GM21528 (cell line): Measurements from ENCODE around the gene DPH2.
A peak's percentile ranks its signal among the peaks of the same experiment; 100 is the strongest.

ENCODE experiments used
- ATAC-seq: cut with Tn5 transposase; IDR thresholded peaks from one replicate; pipeline ENCODE4 v1.9.1; 2021; ENCODE audit warnings: mild to moderate bottlenecking, moderate library complexity; ENCODE audit not compliant: unreplicated experiment, low FRiP score

Gene DPH2

DNA sequence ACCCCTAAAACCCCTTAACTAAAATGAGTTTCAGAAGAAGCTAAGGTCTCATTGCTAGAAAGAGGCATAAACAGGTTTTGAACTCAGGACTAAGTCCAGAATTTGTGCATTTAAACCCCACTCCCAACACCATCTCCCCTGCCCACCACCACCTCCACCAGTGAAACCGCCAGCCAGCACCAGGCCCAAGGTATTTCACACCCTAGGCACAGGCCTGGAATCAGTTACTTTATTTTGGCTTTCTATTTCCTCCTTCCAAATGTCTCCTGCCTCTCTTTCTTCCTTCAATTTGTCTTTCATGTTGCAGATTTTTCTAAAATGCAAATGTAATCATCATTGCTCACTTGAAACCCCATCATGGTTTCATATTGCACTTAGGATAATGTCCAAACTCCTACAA is 24.9 kb upstream of the DPH2 start:
- no peak for ATAC-seq

DNA sequence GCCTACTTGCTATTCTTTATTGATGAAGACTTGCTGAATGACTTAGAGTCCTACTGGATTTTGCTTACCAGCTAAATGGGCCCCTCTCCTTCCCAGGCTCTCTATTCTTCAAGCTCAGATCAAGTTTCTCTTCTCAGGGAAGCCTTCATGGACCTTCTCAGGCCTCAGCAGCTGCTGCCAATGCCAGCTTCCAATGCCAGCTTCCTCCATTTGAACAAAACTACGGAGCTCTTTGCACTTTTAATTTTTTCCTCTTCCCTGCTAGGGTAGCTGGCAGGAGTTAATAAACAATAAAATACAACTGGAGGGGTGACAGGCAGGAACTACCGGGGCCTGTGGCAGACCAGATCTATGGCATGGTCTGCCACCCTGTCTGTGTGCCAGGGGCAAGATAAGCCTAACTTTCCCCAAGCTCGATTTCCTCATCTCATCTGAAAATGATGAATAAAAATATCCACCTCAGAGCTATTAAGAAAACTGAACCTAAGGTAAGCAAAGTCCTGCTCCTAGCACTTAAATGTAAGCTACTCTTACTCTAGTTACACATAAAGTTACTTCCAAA is 24.1 kb upstream of the DPH2 start:
- no peak for ATAC-seq

DNA sequence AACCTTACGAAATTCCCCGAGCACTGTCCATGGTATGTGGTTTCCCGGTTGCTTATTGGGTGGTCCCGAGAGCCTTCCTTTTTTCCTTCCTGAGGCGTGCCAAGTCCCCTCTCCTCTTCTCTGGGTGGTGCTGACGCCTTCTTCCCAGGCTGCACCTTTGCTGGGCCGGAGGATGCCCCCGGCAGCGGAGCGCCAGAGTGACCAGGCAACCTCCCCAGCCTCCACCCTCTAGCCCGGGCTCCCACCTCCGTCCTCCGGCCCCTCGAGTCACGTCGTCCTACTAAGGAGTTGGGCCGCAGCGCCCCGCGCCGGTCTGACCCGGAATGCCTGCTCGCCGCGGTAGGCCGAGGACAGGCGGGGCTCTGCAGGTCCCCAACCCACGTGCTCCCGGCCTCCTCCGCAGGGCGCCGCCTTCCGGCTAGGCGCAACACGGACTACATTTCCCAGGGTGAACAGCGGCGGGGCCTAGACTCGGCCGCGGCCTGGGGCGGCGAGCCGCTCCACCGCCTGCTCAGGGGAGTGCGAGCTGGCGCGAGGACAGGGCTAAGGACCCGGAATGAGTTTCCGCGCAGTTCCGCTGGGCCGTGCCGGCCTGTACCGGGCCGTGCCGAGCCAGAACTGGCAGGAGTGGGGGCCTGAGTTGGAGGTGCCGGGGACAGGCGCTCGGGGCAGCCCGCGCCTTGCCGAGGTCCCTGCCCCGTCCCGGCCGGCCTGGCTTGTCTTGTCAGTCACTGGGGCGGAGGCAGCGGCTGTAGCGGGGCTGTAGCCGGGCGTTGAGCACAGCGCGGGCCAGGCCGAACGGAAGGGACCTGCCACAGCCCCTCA is 23.4 kb upstream of the DPH2 start, which contains the start of gene IPO13:
Gene IPO13 (plus strand): TSS at position 715 of the 825 bp plus-strand sequence. CDS start 651 bp downstream, outside the sequence.
- ATAC-seq, result peak; percentile 91

DNA sequence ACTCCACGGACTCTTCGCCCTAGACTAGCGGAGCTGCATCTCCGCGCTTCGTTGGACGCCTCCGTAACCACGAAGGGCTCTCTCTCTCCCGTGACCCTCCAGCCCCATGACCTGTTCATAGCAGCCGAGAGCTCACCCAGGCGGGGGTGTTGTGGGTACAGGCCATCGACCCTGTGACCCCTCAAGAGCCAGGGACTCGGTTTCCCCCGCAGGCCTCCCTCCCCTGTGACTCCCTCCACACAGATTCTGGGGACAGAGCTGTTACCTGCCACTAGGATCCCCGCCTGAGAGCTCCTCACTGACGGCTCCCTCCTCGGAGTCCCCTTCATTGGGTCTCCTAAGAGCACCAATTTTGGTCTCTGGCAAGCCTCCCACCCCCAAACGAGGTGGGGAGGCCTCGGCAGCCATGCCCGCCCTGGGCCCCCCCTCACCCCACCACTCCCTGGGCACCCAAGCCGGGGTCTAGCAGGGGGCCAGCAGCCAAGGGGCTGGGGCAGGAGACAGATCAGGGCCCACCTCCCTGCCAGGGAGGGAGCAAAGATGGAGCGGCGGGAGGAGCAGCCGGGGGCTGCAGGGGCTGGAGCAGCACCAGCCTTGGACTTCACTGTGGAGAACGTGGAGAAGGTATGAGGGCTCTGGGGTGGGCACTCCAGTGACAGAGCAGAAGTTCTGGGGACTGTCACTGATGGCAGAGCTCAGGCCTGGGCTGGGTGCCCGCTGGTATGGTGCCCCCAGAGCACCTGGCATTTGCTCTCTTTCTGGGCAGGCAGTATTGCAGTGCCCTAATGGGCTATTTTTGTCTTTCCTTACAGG is 22.5 kb upstream of the DPH2 start:
- peak; percentile 34 for ATAC-seq

DNA sequence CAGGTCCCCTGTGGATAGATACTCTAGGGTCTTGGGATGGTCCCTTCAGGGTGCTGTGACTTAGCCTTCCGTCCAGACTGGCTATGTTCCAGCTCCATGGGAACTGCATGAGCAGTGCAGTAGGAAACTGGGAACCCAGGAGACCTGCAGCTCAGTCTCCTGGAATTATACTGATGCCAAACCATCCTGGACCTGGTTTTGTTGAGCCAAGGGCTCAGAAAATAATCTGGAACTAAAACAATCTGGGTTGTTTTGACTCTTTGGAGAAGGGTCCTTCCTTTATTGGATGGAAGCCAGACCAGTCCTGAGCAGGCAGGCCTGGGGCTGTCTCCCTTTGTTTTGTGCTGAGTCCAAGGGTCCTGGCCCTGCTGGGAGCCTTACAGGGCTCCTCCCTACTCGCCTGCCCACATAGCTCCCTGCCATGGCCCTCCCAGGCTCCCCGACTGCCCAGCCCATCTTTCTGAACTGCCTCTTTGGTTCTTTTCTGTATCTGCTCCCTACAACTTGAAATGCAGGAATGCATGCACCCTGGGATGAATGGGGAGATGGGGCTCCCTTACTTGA is 21.9 kb upstream of the DPH2 start:
- no peak for ATAC-seq

DNA sequence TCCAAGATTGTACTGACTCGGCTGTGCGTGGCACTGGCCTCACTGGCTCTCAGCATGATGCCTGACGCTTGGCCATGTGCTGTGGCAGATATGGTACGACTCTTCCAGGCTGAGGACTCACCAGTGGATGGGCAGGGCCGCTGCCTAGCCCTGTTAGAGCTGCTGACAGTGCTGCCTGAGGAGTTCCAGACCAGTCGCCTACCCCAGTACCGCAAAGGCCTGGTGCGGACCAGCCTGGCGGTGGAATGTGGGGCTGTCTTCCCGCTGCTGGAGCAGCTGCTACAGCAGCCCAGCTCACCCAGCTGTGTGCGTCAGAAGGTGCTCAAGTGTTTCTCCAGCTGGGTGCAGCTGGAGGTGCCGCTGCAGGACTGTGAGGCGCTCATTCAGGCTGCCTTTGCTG is 20.1 kb upstream of the DPH2 start:
- no peak for ATAC-seq

DNA sequence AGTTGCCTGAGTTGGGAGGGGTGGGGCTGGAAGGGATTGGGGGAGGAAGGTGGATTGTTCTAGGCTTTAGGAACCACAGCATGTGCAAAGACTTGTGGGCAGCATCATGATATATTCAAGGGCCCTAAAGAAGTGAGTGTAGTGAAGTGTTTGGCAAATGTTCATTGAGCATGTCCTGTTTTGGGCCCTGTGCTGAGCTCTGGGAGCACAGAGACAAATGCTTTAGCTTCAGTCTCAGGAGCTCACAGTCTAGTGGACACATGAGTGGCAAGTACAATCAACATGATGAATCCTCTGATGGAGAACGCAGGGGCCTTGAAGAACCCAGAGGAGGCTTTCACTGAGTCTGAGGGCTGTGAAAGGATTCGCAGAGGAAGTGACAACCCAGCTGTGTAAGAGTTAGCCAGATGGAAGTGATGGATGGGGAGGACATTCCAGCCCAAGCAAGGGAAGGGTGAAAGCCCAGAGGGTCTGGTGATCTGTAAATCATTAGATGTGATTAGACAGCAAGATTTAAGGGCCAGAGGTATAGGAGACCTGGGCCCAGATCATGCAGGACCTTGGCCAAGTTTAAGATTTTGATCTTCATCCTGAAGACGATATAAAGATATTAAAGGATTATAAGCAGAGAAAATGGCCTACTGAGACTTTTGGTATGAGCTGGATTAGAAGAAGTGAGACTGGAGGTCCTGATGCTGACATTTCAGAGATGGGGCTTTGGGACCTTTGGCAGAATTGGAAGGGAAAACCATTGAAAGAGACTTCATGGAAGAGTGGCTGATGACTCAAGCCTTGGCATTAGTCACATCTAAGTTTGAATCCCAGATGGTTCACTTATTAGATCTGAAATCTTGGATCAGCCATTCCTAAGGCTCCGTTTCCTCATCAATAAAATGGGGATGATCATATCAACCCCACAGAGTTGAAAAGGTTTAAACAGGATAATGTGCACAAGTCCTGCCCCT is 18.5 kb upstream of the DPH2 start:
- ATAC-seq, result no peak

DNA sequence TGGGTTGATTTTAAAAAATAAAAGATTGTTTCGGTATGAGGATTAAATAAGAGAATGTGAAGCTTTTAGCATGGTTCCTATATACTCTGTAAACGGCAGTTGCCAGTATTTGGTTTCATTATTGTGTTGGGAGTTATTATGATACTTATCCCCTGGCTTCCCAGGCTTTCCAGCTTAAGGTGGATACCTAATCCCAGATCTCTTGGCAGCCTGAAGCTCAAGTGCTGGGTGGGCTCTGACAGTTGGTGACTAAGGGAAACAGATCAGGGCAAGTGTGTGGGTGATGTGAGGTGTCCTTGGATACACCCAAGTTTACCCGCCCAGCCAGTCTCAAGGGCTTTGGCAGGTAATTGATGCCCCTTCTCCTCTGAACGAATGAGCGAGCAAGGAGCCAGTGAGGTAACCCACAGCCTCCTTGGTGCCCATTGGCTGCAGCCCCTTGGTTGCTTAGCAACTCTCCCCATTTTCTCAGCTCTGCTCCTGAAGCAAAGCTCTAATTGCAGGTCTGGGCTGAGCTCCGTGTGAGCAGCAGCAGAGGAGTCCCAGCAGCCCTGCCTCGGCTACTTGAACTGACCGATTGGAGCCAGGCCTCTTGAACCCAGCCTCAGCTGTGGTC is 17.0 kb upstream of the DPH2 start:
- no peak for ATAC-seq

DNA sequence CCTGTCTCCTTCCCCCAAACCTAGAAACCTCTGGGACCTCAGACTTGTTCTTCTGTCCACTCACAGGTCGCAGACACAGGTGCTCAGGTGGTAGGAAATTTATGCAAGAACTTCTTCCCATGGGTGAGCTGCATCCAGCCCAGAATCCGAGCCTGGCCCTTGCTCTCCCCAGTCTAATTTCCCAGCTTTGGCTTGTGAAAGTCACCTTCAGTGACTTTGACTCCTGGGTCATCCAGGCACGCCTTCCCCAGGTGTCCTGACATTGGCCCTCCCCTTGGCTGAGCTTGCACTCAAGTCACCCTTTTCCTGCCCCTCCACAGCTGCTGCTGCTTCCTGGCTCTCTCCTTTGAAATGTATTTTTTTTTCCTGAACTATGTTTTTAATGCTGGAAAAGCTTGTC is 16.4 kb upstream of the DPH2 start:
- no peak for ATAC-seq

DNA sequence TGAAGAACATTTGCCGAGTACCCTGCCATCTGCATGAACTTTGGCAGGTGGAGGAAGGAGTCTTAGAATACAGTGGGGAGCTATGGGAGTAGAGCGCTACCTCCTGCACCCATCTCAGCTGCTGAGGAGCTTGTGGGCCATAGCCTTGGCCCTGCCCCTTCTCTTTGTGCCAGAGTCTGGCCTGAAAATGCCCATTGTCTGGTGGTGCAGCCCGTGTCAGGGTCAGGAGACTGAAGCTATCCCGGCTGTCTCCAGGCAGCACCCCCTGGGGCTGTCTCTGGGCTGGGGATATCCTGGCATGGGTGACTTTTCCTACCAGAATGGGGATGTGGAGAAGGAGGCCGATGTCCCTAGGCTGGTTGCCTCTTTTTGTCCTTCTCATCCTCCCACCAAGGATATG is 15.8 kb upstream of the DPH2 start:
- no peak for ATAC-seq

DNA sequence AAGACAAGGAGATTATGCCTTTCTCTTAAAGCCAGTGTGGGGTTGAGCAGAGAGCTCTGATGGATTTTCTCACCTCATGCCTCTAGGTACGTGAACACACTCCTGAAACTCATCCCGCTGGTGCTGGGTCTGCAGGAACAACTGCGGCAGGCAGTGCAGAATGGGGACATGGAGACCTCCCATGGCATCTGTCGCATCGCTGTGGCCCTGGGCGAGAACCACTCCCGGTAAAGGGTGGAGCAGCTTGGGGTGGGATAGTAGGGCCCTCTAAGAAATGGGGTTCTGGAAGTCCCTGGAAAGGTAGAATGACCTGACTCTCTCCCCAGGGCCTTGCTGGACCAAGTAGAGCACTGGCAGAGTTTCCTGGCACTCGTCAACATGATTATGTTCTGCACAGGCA is 13.6 kb upstream of the DPH2 start:
- no peak for ATAC-seq

DNA sequence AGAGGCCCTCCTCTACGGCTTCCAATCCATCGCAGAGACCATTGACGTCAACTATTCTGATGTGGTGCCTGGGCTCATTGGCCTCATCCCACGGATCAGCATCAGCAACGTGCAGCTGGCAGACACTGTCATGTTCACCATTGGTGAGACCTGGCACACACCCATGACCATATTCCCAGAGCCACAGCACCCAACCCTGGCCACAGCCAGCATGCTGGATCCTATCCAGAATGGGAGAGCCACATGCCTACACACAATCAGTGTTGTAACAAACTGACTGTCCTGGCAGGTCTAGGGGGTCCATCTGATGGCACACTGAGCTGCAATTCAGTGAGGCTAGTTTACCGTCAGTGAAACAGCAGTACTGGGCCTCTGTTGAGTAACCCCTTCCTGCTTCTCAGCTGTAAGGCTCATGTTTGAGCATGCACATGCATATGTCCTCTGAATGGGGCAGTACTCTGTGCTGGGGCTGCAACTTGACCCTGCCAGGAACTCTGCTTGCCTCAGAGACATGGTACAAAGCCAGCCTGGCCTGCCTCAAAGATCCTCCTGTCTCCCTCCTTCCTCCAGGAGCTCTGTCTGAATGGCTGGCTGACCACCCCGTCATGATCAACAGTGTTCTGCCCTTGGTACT is 12.3 kb upstream of the DPH2 start:
- ATAC-seq, result no peak

DNA sequence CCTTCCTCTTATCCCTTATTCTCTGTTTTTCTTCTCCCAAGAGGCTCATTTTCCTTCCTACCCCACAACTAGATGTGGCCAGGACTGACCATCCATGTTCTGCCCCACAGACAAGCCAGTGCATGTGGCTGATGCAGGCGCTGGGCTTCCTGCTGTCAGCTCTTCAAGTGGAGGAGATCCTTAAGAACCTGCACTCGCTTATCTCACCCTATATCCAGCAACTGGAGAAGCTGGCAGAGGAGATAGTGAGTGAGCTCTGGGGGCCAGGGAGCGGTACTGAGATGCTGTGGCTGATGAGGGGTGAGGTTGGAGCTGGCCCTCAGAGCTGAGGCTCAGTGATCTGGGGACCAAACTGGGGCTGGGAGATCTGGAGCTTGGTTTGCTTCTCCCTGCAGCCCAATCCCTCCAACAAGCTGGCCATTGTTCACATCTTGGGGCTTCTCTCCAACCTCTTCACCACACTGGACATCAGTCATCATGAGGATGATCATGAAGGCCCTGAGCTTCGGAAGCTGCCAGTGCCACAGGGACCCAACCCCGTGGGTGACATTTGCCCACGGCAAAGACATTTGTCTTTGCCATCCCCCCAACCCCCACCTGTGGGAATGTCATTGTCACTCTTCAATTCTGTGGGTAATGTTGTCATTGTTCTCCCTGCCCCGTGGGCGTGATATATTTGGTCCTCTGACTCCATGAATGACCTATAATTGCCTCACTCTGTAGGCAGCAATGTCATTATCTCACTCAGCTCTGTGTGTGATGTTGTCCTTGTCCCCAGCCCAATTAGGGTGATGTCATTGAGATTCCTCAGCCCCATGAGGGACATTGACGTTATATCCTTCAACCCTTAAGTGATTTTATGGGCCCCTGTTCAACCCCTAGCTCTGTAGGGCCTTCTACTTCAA is 11.2 kb upstream of the DPH2 start:
- ATAC-seq, result no peak

DNA sequence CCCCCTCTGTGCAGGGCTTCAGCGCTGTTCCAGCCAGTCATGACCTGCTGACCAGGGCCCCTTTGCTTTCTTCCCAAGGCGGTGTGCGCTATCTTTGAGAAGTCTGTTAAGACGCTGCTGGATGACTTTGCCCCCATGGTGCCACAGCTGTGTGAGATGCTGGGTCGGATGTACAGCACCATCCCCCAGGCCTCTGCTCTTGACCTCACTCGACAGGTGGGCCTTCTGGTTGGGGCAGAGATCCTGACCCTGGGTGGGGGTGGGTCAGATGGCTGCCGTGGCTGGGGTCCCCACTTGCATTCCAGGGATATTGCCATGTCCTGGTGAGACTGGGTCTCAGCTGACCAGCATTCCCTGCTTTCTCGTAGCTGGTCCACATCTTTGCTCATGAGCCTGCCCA is 9.0 kb upstream of the DPH2 start:
- no peak for ATAC-seq

DNA sequence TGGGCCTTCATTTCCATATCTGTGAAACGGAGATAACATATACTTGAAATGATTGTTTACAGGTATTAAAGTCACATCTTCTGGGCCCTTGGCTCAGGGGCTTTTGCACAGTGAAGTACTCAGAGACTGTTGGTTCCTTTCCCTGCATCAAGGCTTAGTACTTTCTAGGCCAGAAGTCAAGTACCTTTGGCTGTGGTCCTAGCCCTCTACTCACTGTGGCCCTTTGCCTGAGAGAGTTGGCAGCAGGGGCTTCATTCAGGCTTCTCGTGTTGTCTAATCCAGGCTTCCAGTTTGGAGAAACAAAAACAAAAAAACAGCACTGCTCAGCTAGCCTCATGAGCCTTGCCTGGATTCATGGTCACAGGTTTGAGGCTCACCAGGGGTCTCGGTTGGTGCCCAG is 8.1 kb upstream of the DPH2 start:
- ATAC-seq, result no peak

DNA sequence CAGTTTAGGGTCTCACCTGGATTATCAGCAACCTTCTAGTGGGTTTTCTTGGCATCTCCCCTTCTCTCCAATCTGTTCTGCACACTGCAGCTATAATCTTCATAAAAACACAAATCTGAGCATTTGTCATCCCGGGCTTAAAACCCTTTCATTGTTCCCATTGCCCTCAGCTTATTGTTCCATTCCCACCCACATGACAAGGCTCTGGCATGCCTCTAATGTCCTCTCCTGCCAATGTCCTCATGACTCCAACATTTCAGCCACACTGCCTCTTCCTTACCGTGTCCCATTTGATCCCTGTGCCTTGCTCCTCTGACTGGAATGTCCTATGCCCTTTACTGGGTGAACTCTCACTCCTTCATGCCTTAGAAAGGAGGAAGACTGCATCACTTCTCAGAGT is 7.5 kb upstream of the DPH2 start:
- ATAC-seq, result no peak

DNA sequence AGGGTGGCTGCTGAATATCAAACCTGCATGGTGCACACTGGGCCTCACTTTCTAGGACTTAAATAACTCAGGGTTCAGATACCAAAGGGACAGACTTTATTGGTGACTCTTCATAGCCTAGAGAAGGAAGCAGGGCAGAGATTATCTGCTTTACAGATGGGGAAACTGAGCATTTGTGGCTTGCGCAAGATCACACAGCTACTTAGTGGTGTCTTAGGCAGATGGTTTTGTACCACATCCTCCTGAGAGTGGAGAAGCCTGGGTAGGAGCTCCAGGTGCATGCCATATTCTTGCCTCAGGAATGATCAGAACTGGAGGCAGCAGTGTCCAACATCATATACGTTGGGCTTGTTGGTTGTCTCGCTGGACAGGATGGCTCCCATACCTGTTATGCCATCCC is 6.8 kb upstream of the DPH2 start:
- no peak for ATAC-seq

DNA sequence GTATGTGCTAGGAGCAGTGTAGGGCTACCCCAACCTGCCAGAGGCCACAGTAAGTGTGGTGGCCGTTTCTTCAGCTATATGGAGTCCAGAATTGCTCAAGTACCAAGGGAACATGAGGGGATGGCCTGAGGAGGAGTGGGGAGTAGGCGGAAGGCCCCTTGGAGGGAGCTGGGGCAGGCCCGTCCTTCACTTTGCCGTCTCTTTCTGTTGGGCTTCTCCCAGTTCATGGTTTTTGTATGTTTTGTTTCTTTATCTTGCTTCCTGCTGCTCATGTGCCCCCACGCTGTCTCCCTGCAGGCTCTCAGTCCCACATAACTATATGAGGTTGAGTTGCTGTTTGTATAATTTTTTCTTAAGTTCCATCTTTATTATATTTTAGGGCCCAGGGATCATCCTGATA is 5.9 kb upstream of the DPH2 start:
- ATAC-seq, result no peak
